ENCODE data around the gene NMT2.

DNA sequence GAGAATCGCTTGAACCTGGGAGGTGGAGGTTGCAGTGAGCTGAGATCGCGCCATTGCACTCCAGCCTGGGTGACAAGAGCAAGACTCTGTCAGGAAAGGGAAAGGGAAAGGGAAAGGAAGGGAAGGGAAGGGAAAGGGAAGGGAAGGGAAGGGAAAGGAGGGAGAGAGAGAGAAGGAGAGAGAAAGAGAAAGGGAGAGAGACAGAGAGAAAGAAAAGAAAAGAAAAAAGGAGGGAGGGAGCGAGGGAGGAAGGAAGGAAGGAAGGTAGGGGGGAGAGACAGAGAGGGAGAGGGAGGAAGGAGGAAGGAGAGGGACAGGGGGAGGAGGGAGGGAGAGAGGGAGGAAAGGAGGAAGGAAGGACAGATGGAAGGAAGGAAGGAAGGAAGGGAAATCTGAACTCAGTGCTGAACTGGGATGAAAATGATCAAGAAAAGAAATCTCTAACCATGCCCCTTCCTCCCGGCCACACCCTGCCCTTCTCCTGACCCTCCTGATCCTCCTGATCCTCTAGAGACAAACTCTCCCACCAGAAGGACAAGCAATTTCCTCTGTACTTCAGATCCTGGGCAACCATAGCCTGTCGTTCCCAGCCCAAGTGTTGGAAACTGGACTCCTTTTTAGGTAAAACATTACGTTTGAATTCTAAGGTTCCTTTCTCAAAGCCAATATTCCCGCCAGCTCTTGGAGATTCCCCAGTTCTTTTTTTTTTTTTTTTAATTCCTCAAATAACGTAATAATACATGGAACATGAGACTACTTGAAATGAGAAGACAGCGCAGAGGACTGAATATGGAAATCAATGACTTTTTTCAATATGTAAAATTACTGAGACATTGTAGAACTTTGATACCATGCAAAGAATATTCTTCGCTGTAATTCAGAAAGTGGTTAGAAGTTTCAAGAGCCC, 32.1 kb downstream of the NMT2 start:
- TF ChIP-seq, protein P1, sequence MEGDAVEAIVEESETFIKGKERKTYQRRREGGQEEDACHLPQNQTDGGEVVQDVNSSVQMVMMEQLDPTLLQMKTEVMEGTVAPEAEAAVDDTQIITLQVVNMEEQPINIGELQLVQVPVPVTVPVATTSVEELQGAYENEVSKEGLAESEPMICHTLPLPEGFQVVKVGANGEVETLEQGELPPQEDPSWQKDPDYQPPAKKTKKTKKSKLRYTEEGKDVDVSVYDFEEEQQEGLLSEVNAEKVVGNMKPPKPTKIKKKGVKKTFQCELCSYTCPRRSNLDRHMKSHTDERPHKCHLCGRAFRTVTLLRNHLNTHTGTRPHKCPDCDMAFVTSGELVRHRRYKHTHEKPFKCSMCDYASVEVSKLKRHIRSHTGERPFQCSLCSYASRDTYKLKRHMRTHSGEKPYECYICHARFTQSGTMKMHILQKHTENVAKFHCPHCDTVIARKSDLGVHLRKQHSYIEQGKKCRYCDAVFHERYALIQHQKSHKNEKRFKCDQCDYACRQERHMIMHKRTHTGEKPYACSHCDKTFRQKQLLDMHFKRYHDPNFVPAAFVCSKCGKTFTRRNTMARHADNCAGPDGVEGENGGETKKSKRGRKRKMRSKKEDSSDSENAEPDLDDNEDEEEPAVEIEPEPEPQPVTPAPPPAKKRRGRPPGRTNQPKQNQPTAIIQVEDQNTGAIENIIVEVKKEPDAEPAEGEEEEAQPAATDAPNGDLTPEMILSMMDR (IDR thresholded peaks at IDR 0.05; ENCODE audit: low read length), result no peak
- no peak for TF ChIP-seq EZH2 (optimal IDR thresholded peaks at IDR 0.05; ENCODE audit: low read depth, low read length)

Measured in MM.1S (cell line).